Vagina (tissue), 2 donors: Measurements from ENCODE around the gene GAST. TPM values are rescaled to one million over a fixed set of nuclear protein-coding genes. Genes with fewer than 3 reads are reported as not detected.
"Not testable (repeated sequence)": the region's sequence is repeated elsewhere in the genome, so short reads cannot be mapped to it uniquely, and the experiment has no call there.

Experiments
- DNase-seq, 2 donors: peaks; one replicate each; pipeline ENCODE4 v3.0.0-alpha.2; 2017; ENCODE audit errors: extremely low spot score in 2 of 2
- H3K27ac ChIP-seq: fragments of 200-600 bp; sonication (generic); one replicate; pipeline ENCODE4 v1.5.1; 2019
- H3K27me3 ChIP-seq: fragments of 200-600 bp; sonication (generic); one replicate; pipeline ENCODE4 v1.5.1; 2019
- H3K36me3 ChIP-seq, 2 donors: fragments of 200-600 bp; sonication (generic); one replicate each; pipeline ENCODE4 v1.5.1; 2017 to 2019
- H3K4me1 ChIP-seq: fragments of 200-600 bp; sonication (generic); one replicate; pipeline ENCODE4 v1.5.1; 2019
- H3K4me3 ChIP-seq, 2 donors: fragments of 200-600 bp; sonication (generic); 1 replicate in 1 of 2; 2 replicates in 1 of 2; pipeline ENCODE4 v1.5.1; 2016 to 2019
- H3K9me3 ChIP-seq: fragments of 200-600 bp; sonication (generic); one replicate; pipeline ENCODE4 v1.5.1; 2019
- CTCF ChIP-seq, 3 experiments: fragments of 450-650 bp in 2 of 3; fragments of 200-600 bp in 1 of 3; sonication (generic) in 1 of 3; IDR thresholded peaks; one replicate each; pipeline ENCODE4 v1.5.1; 2017 to 2019; ENCODE audit warnings: antibody characterized with exemption in 3 of 3, mild to moderate bottlenecking in 2 of 3, moderate library complexity in 2 of 3
- POLR2A ChIP-seq, 2 donors: fragments of 450-650 bp; IDR thresholded peaks; one replicate each; pipeline ENCODE4 v1.6.1; 2017; ENCODE audit warnings: antibody characterized with exemption in 2 of 2, mild to moderate bottlenecking in 2 of 2, moderate library complexity in 2 of 2
- POLR2AphosphoS5 ChIP-seq, 2 donors: sonication (generic); formaldehyde crosslinking; IDR thresholded peaks; one replicate each; pipeline ENCODE4 v1.9.0; 2017; ENCODE audit warnings: antibody characterized with exemption in 2 of 2, mild to moderate bottlenecking in 2 of 2, low read depth in 1 of 2; ENCODE audit not compliant: insufficient read depth in 1 of 2
- intact Hi-C: fragments of 100-400 bp; cut with DNase I; formaldehyde crosslinking; loops from one replicate; pipeline ENCODE4 v1.15.1; 2023
- total RNA-seq: library from RNA; depleted of rRNA; stranded (reverse); fragments of >200 nt; gene quantifications from one replicate; pipeline ENCODE4 v1.2.3, GENCODE V29; 2016

The GAST gene
- total RNA-seq, 1 donor from 2014 or later: not detected

GRCh38 chr17:41684035-41684434, 28.1 kb upstream of the GAST start:
- TF ChIP-seq POLR2AphosphoS5 (IDR thresholded peaks at IDR 0.05; ENCODE audit: insufficient read depth in 1 of 2, low read depth in 1 of 2): no peak
- no peak for TF ChIP-seq CTCF (IDR thresholded peaks at IDR 0.05)
- TF ChIP-seq POLR2A (IDR thresholded peaks at IDR 0.05): no peak
- H3K9me3 ChIP-seq: no peaks in the 10 kb centered on the region
- intact Hi-C loops: no loop called here
- H3K36me3 ChIP-seq: no peaks in the 10 kb centered on the region
- DNase-seq: no peak
- H3K4me1 ChIP-seq: peaks cover 8% of the 10 kb centered on the region
- no peak overlapping the region for H3K4me3 ChIP-seq
- H3K27ac ChIP-seq: no peak overlapping the region
- H3K27me3 ChIP-seq: no peaks in the 10 kb centered on the region

- H3K4me3 ChIP-seq, intact Hi-C loops: not testable (repeated sequence)
Measured at GRCh38 chr17:41685753-41686152, 26.4 kb upstream of the GAST start.

GRCh38 chr17:41686281-41686680, 25.9 kb upstream of the GAST start:
- Histone ChIP-seq H3K4me1 (peaks cover 24% of the 10 kb centered on the region), H3K36me3 (peaks cover 5 to 19% of the 10 kb centered on the region in 2 donors), H3K27ac (no peak overlapping the region), H3K9me3 (no peaks in the 10 kb centered on the region), H3K4me3 (no peak overlapping the region), H3K27me3 (no peaks in the 10 kb centered on the region)
- TF ChIP-seq POLR2A (IDR thresholded peaks at IDR 0.05): no peak
- no peak for TF ChIP-seq CTCF (IDR thresholded peaks at IDR 0.05)
- no peak for TF ChIP-seq POLR2AphosphoS5 (IDR thresholded peaks at IDR 0.05; ENCODE audit: insufficient read depth in 1 of 2, low read depth in 1 of 2)
- no peak for DNase-seq
- intact Hi-C loops: no loop called here

More at GRCh38 chr17:41685753-41686152, 26.4 kb upstream of the GAST start:
- peaks cover 19% of the 10 kb centered on the region for H3K4me1 ChIP-seq
- not testable (repeated sequence) for DNase-seq, H3K27me3 ChIP-seq, H3K27ac ChIP-seq, H3K9me3 ChIP-seq
- peaks cover 0 to 14% of the 10 kb centered on the region in 2 donors for H3K36me3 ChIP-seq

- DNase-seq: no peak
- TF ChIP-seq CTCF (IDR thresholded peaks at IDR 0.05) (no peak), POLR2AphosphoS5 (IDR thresholded peaks at IDR 0.05; ENCODE audit: insufficient read depth in 1 of 2, low read depth in 1 of 2) (no peak), POLR2A (IDR thresholded peaks at IDR 0.05) (no peak)
- Histone ChIP-seq H3K27me3 (no peaks in the 10 kb centered on the region), H3K9me3 (no peaks in the 10 kb centered on the region), H3K4me1 (peaks cover 30% of the 10 kb centered on the region), H3K27ac (peak overlapping the region; percentile 100), H3K36me3 (peaks cover 6 to 36% of the 10 kb centered on the region in 2 donors), H3K4me3 (peak overlapping the region; percentile 89 to 97)
- intact Hi-C loops: no loop called here
Measured at GRCh38 chr17:41687828-41688640, 24.1 kb upstream of the GAST start.

- Histone ChIP-seq H3K36me3 (peaks cover 6 to 45% of the 10 kb centered on the region in 2 donors), H3K27ac (peak within 1 kb of the TSS; percentile 100), H3K27me3 (no peaks in the 10 kb centered on the region), H3K4me3 (peak within 1 kb of the TSS; percentile 89 to 97), H3K9me3 (no peaks in the 10 kb centered on the region), H3K4me1 (peaks cover 30% of the 10 kb centered on the region)
- no peak for TF ChIP-seq CTCF (IDR thresholded peaks at IDR 0.05)
- peak; percentile 52 to 99 for TF ChIP-seq POLR2A (IDR thresholded peaks at IDR 0.05)
- TF ChIP-seq POLR2AphosphoS5 (IDR thresholded peaks at IDR 0.05; ENCODE audit: insufficient read depth in 1 of 2, low read depth in 1 of 2): peak; percentile 99 to 100
- DNase-seq: peak; percentile 100
- intact Hi-C loops: no loop called here
Measured at GRCh38 chr17:41688641-41689496, 23.3 kb upstream of the GAST start, which contains the start of gene EIF1. EIF1 (plus strand) TSS chr17:41688885; CDS start chr17:41689039, 154 bp downstream.
